Measurements from ENCODE around the gene SIK3. TPM values are rescaled to one million over a fixed set of nuclear protein-coding genes. Genes with fewer than 3 reads are reported as not detected.

Gene SIK3
- total and polyA plus RNA-seq, 12 donors: 11.7 to 176 (median 25.2) TPM

DNA sequence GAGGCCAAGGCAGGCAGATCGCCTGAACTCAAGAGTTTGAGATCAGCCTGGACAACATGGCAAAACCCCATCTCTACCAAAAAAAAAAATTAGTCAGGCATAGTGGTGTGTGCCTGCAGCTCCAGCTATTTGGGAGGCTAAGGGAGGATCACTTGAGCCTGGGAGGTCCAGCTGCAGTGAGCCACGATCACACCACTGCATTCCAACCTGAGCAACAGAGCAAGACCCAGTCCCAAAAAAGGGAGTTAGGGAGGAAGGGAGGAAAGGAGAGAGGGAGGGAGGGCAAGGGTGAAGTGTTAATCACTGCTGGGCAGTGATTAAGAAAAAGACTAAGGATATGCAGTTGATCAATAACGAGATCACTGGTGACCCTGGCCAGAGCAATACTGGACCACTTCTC is 204.8 kb downstream of the SIK3 start:
- 94 to 99% (median 96%) methylated on average over 3 of the region's 3 CpGs for WGBS, 4 donors
- Histone ChIP-seq H3K9me3 (replicated peaks in 1 of 3) (no peaks in the 10 kb centered on the region), H3K27ac (no peak overlapping the region), H3K4me3 (no peak overlapping the region), H3K27me3 (no peaks in the 10 kb centered on the region), H3K36me3 (replicated peaks in 1 of 2) (peaks cover 0 to 12% of the 10 kb centered on the region in 2 donors), H3K4me1 (replicated peaks in 1 of 2) (no peaks in the 10 kb centered on the region)
- TF ChIP-seq POLR2A (IDR thresholded peaks at IDR 0.05): no peak
- TF ChIP-seq, protein P1, sequence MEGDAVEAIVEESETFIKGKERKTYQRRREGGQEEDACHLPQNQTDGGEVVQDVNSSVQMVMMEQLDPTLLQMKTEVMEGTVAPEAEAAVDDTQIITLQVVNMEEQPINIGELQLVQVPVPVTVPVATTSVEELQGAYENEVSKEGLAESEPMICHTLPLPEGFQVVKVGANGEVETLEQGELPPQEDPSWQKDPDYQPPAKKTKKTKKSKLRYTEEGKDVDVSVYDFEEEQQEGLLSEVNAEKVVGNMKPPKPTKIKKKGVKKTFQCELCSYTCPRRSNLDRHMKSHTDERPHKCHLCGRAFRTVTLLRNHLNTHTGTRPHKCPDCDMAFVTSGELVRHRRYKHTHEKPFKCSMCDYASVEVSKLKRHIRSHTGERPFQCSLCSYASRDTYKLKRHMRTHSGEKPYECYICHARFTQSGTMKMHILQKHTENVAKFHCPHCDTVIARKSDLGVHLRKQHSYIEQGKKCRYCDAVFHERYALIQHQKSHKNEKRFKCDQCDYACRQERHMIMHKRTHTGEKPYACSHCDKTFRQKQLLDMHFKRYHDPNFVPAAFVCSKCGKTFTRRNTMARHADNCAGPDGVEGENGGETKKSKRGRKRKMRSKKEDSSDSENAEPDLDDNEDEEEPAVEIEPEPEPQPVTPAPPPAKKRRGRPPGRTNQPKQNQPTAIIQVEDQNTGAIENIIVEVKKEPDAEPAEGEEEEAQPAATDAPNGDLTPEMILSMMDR (IDR thresholded peaks at IDR 0.05): no peak
- no peak for DNase-seq
- intact Hi-C loops (cut with DNase I): no loop called here

DNA sequence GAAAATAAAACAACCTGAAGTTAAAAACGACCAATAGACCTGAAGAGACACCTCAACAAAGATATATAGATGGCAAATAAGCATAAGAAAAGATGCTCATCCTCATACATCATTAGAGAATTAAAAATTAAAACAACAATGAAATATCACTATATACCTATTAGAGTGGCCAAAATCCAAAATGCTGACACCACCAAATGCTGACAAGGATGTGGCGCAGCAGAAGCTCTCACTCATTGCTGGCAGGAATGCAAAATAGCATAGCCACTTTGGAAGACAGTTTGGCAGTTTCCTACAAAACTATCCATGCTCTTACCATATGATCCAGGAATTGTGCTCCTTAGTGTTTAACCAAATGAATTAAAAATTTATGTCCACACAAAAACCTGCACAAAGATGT is 205.9 kb downstream of the SIK3 start:
- Histone ChIP-seq H3K4me1 (replicated peaks in 1 of 2) (no peaks in the 10 kb centered on the region), H3K4me3 (no peak overlapping the region), H3K27ac (no peak overlapping the region), H3K9me3 (replicated peaks in 1 of 3) (no peaks in the 10 kb centered on the region), H3K27me3 (no peaks in the 10 kb centered on the region), H3K36me3 (replicated peaks in 1 of 2) (peaks cover 0 to 12% of the 10 kb centered on the region in 2 donors)
- intact Hi-C loops (cut with DNase I): no loop called here
- TF ChIP-seq, protein P1 (IDR thresholded peaks at IDR 0.05): no peak
- TF ChIP-seq POLR2A (IDR thresholded peaks at IDR 0.05): no peak
- 87 to 90% (median 88%) methylated on average over 2 of the region's 2 CpGs for WGBS, 4 donors
- DNase-seq: no peak

DNA sequence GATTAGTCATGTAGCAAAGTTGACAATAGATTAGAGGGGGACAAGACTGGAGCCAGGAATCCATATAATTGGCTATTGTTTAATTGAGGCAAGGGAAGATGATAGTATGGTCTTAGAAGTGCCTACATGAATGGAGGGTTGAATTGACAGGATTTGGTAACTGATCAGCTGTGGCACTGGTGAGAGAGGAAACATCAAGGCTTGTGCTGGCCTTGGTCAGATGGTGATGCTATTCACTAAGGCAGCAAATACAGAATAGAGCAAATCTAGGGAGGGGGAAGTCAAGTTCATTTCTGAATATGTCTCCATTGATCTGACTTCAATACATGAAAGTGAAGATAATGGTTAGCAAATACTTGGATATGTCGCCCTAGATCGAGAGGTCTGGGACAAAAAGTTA is 206.5 kb downstream of the SIK3 start:
- H3K27me3 ChIP-seq: no peaks in the 10 kb centered on the region
- peaks cover 0 to 12% of the 10 kb centered on the region in 2 donors for H3K36me3 ChIP-seq (replicated peaks in 1 of 2)
- no peak for TF ChIP-seq POLR2A (IDR thresholded peaks at IDR 0.05)
- TF ChIP-seq, protein P1 (IDR thresholded peaks at IDR 0.05): no peak
- H3K4me3 ChIP-seq: no peak overlapping the region
- no peaks in the 10 kb centered on the region for H3K4me1 ChIP-seq (replicated peaks in 1 of 2)
- no peak overlapping the region for H3K27ac ChIP-seq
- WGBS, 4 donors: 49 to 100% (median 100%) methylated on average over 2 of the region's 2 CpGs
- intact Hi-C loops (cut with DNase I): no loop called here
- no peak for DNase-seq
- no peaks in the 10 kb centered on the region for H3K9me3 ChIP-seq (replicated peaks in 1 of 3)

DNA sequence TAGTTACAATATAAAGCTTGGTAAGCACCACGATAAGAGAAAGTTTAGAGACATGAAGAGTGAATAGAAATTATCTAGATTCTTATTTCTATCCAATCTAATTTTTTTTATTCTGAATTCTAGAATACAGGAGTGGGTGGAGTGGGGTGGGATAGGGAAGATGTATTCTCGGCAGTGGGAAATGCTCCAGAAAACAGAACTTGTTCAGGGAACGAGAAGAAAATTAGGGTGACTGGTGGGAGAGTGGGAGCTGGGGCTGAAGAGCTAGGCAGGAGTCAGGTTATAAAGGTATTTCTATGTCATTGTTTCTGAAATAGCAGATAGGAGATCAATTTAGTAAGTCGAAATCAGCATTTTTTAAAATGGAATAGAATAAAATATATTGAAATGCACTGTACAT is 207.6 kb downstream of the SIK3 start:
- 91 to 96% (median 93%) methylated on average over 4 of the region's 4 CpGs for WGBS, 4 donors
- Histone ChIP-seq H3K4me3 (no peak overlapping the region), H3K4me1 (replicated peaks in 1 of 2) (no peaks in the 10 kb centered on the region), H3K36me3 (replicated peaks in 1 of 2) (peaks cover 0 to under 1% of the 10 kb centered on the region in 2 donors), H3K27ac (no peak overlapping the region), H3K27me3 (no peaks in the 10 kb centered on the region), H3K9me3 (replicated peaks in 1 of 3) (no peaks in the 10 kb centered on the region)
- intact Hi-C loops (cut with DNase I): no loop called here
- TF ChIP-seq POLR2A (IDR thresholded peaks at IDR 0.05): no peak
- TF ChIP-seq, protein P1 (IDR thresholded peaks at IDR 0.05): no peak
- DNase-seq: no peak

Measured in adrenal gland (tissue), 12 donors.